Measurements from ENCODE around the gene SPPL2A. TPM values are rescaled to one million over a fixed set of nuclear protein-coding genes. Genes with fewer than 3 reads are reported as not detected.

SPPL2A gene

Small RNA genes lying within 50 kb of the gene (small RNA-seq; reads per million reads assigned to genes)
- gene AC012100.1 (not detected), gene RN7SL354P (not detected)

Data from skeletal muscle satellite cell (primary cell).